Measurements from ENCODE around the gene FADS6.

GRCh38 chr17:74882517-74883240 is 10.8 kb downstream of the FADS6 start:
- TF ChIP-seq, protein P1, sequence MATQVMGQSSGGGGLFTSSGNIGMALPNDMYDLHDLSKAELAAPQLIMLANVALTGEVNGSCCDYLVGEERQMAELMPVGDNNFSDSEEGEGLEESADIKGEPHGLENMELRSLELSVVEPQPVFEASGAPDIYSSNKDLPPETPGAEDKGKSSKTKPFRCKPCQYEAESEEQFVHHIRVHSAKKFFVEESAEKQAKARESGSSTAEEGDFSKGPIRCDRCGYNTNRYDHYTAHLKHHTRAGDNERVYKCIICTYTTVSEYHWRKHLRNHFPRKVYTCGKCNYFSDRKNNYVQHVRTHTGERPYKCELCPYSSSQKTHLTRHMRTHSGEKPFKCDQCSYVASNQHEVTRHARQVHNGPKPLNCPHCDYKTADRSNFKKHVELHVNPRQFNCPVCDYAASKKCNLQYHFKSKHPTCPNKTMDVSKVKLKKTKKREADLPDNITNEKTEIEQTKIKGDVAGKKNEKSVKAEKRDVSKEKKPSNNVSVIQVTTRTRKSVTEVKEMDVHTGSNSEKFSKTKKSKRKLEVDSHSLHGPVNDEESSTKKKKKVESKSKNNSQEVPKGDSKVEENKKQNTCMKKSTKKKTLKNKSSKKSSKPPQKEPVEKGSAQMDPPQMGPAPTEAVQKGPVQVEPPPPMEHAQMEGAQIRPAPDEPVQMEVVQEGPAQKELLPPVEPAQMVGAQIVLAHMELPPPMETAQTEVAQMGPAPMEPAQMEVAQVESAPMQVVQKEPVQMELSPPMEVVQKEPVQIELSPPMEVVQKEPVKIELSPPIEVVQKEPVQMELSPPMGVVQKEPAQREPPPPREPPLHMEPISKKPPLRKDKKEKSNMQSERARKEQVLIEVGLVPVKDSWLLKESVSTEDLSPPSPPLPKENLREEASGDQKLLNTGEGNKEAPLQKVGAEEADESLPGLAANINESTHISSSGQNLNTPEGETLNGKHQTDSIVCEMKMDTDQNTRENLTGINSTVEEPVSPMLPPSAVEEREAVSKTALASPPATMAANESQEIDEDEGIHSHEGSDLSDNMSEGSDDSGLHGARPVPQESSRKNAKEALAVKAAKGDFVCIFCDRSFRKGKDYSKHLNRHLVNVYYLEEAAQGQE (IDR thresholded peaks at IDR 0.05; ENCODE audit: insufficient read depth in 1 of 2, low read depth in 2 of 2, low read length in 1 of 2): no peak
- TF ChIP-seq CTCF (IDR thresholded peaks at IDR 0.05): no peak

Data from Panc1 (cell line).